Breast epithelium (tissue), 3 donors: Measurements from ENCODE around the gene NPIPA1.
"Not testable (repeated sequence)": the region's sequence is repeated elsewhere in the genome, so short reads cannot be mapped to it uniquely, and the experiment has no call there.

Experiments
- POLR2AphosphoS5 ChIP-seq, 3 donors: sonication (generic); formaldehyde crosslinking; IDR thresholded peaks; one replicate each; pipeline ENCODE4 v1.6.1; 2017; ENCODE audit warnings: antibody characterized with exemption in 3 of 3
- TF ChIP-seq, protein P1 (sequence below), 3 donors: fragments of 450-650 bp; IDR thresholded peaks; one replicate each; pipeline ENCODE4 v1.5.1; 2016 to 2017; ENCODE audit warnings: antibody characterized with exemption in 3 of 3, mild to moderate bottlenecking in 3 of 3, moderate library complexity in 3 of 3

DNA sequence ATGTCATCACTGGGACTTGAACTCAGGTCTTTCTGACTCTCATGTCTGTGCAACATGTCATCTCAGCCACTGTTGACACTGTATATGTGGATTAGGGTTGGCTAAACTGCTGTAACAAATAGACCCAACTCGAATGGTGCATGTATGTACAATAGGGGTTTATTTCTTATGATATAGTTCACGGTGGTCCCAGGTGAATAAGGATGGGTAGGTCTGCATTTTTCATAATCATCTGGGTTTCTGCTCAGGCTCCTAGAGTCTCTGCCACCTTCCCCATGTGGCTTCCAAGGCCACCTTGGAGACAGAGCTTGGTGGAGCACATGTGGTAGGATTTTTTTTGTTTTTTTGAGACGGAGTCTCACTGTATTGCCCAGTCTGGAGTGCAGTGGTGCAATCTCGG is 27.5 kb upstream of the NPIPA1 start:
- TF ChIP-seq, protein P1, sequence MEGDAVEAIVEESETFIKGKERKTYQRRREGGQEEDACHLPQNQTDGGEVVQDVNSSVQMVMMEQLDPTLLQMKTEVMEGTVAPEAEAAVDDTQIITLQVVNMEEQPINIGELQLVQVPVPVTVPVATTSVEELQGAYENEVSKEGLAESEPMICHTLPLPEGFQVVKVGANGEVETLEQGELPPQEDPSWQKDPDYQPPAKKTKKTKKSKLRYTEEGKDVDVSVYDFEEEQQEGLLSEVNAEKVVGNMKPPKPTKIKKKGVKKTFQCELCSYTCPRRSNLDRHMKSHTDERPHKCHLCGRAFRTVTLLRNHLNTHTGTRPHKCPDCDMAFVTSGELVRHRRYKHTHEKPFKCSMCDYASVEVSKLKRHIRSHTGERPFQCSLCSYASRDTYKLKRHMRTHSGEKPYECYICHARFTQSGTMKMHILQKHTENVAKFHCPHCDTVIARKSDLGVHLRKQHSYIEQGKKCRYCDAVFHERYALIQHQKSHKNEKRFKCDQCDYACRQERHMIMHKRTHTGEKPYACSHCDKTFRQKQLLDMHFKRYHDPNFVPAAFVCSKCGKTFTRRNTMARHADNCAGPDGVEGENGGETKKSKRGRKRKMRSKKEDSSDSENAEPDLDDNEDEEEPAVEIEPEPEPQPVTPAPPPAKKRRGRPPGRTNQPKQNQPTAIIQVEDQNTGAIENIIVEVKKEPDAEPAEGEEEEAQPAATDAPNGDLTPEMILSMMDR (IDR thresholded peaks at IDR 0.05), result not testable (repeated sequence)
- not testable (repeated sequence) for TF ChIP-seq POLR2AphosphoS5 (IDR thresholded peaks at IDR 0.05)
